ENCODE results near the gene STRIP2.
"Not testable (repeated sequence)": the region's sequence is repeated elsewhere in the genome, so short reads cannot be mapped to it uniquely, and the experiment has no call there.

The STRIP2 gene

GRCh38 chr7:129530795-129531391 is 96.7 kb downstream of the STRIP2 start:
- DNase-seq (ENCODE audit: low read depth in 2 of 2), result peak; percentile 23 to 36

GRCh38 chr7:129531721-129532120 is 97.5 kb downstream of the STRIP2 start:
- no peak for DNase-seq (ENCODE audit: low read depth in 2 of 2)

- DNase-seq (ENCODE audit: low read depth in 2 of 2), result no peak
Observed at GRCh38 chr7:129532375-129532774, 98.1 kb downstream of the STRIP2 start.

- DNase-seq (ENCODE audit: low read depth in 2 of 2), result not testable (repeated sequence)
Observed at GRCh38 chr7:129534558-129535274, 100.5 kb downstream of the STRIP2 start.

- no peak for DNase-seq (ENCODE audit: low read depth in 2 of 2)
Observed at GRCh38 chr7:129535896-129536295, 101.7 kb downstream of the STRIP2 start.

GRCh38 chr7:129536323-129536722 is 102.1 kb downstream of the STRIP2 start:
- no peak for DNase-seq (ENCODE audit: low read depth in 2 of 2)
